Measurements from ENCODE around the gene FZD2.
"Not testable (repeated sequence)": the region's sequence is repeated elsewhere in the genome, so short reads cannot be mapped to it uniquely, and the experiment has no call there.

Gene FZD2

DNA sequence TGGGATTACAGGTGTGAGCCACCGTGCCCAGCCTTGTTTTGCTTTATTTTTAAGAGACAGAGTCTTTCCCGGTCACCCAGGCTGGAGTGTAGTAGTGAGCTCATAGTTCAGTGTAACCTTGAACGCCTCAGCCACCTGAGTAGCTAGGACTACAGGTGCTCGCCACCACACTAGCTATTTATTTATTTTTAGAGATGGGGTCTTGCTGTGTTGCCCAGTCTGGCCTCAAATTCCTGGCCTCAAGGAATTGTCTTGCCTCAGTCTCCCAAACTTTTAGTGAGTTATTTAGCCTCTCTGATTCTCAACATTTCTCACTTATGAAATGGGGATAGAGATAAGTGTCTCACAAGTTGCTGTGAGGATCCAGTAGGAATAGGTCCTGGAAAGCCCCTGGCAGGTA, 21.7 kb downstream of the FZD2 start:
- DNase-seq: no peak

DNA sequence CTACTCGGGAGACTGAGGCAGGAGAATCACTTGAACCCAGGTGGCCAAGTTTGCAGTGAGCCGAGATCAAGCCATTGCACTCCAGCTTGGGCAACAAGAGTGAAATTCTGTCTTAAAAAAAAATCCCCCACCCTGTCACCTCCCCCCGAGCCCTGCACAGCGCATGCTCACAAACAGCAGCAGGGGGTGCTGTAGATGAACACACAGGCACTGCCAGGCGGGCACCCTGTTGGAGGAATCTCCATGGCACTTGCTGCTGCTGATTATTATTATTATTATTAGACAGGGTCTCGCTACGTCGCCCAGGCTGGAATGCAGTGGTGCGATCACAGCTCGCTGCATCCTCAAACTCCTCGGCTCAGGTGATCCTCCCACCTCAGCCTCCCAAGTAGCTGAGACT, 24.6 kb downstream of the FZD2 start:
- peak; percentile 16 for DNase-seq

DNA sequence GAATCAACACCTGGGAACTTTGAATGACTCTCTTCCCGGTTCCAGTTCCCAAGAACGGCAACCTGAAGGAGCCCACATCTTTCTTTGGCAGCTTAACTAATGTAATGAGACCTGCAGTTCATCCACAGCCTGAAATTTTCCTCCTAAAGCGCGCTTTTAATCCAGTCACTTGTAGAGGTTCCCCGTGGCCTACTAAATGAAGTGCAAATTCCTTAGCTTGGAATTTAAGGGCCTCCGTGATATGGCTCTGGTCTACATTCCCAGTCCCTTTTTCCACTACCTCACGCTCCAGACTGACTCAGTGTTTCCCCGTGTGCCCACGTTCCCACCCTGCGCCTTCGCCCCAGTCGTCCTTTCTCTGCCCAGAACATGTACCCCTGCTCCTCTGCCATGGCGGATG, 27.2 kb downstream of the FZD2 start:
- DNase-seq: no peak

DNA sequence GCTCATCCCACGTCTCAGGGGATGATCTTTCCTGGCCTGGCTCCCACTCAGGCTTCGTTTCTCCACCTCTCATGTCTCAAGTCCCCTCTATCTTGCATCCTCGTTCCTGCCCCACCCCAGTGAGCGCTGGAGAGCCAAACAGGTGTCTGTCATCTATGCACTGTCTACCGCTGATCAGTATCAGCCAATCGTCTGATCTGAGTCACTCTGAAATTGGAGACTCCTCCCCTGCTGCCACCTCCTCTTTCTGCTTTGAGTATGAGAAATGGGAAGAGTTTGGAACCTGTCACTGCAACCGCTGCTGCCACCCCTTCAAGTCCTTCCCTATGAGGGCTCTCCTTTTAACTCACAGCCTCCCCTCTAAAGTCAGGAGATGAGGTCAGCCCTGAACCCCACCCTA, 28.0 kb downstream of the FZD2 start:
- no peak for DNase-seq

DNA sequence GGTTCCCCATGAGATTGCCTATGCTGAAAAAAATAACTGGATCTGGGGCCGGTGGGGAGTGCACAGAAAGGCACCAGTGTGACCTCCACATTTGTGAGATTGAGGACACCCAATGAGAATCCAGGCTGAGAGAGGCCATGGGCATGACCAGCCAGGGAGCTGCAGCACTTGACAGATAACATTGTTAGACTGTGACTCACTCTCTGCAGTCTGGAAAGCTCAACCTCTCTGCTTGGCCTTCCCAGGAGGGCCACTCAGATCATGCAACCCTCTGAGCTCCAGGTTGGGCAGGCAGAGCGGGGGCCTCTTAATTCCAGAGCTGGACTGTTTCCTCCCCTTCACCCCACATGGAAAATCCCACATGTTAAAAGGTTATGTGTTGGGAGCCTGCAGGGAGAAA, 30.1 kb downstream of the FZD2 start:
- no peak for DNase-seq

DNA sequence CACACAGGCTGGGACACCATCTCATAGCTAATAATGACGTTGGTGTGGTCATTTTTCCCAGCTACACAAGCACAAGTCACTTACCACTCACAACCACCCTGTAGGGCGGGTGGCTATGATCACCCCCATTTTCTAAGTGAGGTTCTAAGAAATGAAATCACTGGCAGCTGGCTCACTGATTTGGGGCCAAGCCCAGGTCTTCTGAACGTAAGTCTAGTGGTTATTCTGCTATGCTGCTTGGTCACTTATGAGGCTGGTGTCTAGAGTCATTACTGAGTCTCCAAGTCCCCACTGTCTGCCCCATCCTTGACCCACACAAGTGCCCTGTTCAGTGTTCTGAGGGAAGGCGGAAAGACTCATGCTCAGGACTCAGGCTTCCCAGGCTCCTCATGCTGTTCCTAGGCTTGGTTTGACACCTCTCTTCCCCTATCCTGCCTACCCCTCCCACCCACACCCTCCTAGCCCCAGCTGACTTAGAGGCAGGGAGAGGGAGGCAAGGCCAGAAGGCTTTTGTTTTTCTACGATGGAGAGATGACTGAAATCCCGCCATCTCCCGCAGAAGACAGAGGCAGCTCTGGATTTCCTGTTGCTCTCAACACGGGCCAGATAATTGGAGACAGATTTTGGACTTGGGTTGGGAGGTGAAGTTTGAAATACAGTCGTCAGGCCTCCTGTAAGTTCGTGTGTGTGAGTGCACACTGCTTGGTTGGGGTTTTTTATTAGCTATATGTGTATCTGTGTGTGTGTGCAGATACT, 32.2 kb downstream of the FZD2 start:
- no peak for DNase-seq

DNA sequence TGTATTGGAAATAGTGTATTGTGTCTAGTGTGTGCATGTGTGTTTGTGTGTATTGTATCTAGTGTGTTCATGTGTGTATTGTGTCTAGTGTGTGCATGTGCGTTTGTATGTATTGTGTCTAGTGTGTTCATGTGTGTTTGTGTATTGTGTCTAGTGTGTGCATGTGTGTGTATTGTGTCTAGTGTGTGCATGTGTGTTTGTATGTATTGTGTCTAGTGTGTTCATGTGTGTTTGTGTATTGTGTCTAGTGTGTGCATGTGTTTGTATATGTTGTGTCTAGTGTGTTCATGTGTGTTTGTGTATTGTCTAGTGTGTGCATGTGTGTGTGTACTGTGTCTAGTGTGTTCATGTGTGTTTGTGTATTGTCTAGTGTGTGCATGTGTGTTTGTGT, 32.8 kb downstream of the FZD2 start:
- not testable (repeated sequence) for DNase-seq

DNA sequence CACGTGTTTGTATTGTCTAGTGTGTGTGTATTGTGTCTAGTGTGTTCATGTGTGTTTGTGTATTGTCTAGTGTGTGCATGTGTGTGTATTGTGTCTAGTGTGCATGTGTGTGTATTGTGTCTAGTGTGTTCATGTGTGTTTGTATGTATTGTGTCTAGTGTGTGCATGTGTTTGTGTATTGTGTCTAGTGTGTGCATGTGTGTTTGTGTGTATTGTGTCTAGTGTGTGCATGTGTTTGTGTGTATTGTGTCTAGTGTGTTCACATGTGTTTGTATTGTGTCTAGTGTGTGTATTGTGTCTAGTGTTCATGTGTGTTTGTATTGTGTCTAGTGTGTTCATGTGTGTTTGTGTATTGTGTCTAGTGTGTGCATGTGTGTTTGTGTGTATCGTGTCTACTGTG, 33.5 kb downstream of the FZD2 start:
- DNase-seq: not testable (repeated sequence)

DNA sequence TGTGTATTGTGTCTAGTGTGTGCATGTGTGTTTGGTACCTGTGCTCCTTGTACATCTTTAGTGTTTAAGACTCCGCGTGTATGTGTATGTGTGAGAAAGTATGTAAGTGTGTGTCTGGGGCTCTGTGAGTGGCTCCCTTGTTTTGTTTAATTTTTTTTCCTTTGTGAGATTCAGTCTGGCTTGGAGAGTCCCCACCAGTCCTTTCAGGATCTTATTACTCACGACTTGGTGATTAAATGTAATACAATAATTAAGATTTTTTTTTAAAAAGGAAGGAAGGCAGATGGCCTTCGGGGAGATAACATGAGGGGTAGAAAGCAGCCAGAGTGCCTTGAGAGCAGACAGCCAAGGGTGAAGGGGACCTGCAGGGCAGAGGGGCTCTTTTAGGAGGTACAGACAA, 33.9 kb downstream of the FZD2 start:
- DNase-seq: no peak

DNA sequence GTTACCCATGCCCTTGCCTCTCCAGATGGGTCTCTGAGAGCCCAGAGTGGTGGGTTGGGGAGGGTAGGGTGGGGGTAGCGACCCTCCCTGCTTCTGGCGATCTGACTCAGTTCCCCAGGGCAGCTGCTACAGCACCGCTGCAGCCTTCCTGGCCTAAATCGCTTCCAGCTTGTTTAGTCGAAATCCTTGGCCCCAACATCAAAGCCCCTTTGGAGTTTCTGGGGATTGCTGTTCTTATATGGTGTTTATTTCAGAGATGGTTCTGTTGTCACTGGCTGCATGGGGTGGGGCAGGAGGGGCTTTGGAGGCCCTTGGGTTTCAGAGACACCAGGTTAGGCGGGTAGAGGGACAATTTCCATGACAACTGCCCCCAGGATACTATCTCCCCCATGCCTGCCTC, 35.9 kb downstream of the FZD2 start:
- no peak for DNase-seq

DNA sequence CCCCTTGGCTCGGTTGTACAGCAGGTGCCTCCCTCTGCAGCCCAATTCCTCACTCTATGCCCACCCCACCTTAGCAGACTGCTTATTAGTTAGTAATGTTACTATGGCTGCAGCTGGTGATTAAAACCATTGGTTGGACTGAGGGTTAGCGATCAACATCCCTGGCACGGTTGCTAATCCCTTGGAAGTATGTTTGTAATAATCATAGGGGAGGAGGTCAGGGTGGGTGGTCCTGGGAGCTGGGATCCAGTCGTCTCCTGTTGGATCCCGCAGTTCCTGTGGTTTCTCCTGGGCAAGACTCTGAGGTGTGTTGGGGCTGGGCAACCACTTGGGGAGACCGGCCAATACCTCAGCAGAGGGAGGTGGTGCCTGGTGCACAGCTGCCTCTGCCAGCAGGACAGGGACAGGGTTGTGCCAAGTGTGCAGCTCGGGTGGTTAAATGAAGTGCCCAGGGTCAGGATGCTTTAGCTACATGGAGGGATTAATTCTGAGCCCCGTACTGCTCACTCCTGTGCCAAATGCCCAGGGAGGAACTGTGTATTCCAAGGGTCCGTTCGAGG, 38.0 kb downstream of the FZD2 start:
- no peak for DNase-seq

DNA sequence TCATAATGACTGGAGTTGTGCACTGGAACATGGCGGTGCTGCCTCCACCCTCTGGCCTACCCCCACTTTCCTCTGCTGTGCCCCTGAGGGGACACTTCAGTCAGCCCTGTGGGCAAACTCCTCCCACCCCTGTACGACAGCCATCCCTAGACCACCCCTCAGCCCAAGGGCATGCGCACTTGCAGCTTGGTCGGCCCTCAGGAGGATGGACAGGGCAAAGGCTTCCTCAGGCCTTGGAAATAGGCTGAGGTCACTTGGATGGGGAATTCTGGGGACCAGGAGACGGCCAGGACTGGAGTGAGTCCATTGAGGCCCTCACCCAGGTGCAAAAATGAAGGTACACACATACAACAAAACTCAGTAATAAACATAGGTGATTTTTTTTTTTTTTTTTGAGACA, 41.0 kb downstream of the FZD2 start:
- DNase-seq: no peak

DNA sequence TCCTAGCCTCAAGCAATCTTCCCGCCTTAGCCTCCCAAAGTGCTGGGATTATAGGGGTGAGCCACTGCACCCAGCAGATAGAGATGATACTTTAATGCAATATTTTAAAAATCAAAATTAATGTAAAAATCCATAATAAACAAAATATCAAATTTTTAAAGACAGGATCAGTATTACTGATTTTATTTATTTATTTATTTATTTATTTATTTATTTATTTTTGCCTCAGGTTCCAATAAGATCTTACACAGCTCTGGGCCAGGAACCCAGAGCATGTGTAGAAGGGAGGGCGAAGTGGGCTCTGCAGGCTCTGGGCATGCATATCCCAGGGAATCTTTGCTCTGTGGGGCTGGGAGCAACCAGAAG, 41.6 kb downstream of the FZD2 start:
- DNase-seq: no peak

DNA sequence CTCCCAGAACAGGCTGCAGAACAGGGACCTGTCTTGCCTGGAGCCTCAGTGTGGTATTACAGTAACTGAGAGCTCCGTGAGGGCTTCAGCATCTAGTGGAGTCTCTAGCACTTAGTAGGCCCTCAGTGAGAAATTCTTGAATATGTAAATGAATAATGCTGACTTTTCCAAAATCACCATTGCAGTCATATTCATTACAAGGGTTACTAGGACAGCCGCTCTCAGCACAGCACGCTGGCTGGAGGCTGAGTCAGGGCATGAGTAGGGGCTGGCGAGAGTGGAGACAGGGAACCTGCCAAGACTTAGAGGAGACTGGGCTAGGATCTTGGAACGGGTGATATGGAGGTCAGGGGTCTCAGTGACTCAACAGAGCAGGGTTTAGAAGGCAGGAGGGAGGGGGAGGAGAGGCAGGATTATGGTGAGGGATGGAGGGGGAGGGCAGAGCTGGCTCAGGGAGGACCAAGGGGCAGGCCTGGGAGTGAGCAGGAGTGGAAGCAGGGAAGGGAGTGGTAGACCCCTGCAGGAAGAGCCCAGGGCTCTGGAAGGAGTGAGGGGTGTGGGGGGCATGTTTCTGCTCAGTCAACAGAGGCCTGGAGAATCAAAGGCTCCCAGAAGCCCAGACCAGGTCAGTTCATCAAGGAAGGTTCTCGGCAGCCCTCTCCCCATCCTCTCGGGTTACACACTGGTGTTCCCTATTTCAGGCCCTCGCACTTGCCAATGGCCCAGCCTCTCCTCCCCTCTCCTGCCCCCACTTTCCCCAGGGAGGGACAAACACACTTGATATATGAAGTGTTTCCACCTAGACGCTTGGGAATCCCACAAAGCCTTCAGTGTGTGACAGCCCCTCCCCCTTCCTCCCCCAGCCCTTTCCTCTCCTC, 42.3 kb downstream of the FZD2 start:
- no peak for DNase-seq

DNA sequence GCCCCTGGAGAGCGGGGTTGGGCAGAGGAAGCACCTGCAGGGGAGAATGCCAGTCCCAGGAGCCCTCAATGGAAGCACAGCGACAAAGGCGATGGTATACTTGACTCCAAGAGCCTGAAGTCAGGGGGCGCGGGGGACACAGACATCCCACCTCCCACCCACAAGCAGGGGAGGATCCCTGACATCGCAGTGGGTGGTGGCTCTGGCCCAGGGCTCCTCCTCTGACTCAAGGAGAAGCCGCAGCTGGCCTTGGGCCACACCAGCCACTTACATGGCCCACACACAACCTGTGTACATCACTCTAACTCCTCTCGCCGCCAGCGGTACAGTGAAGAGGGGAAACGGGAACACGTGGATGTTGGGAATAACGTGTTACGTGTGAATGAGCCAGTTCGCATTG, 44.3 kb downstream of the FZD2 start:
- DNase-seq: no peak

DNA sequence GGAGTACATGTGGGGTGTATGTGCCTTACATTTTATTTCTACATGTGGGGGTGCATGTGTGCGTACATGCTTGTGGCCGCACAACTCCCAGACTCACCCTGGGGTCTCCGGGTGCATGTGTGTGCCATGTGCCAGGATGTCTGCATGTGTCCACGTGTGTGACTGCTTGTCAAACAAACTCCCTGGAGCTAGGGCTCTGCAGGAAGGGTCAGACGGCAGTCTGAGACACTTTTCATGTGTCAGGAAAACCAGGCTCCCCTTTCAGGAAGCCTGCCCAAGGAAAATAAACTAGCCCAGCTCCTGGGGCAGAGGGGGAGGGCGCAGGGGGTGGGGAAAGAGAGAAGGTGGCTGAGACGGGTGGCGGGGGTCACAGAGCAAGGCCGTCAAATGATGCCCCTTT, 44.7 kb downstream of the FZD2 start:
- no peak for DNase-seq

DNA sequence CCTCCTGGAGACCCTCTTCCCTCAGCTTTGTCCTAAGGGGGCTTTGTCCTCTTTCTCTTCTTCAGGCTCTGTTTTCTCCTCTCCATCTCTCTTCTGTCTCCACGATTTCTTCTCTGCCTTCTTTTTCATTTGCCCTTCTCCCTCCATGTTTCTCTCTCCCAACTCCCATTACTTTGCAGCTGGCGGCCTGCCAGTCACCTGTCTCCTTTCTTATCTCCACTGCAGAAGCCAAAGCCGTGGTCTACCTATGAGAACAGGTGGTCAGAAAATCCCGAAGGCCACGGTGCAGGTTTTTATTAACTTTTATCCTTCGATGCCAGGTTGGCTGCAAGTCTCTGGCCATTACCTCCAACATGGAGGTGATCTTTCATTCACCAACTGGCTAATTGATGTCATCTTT, 45.1 kb downstream of the FZD2 start:
- no peak for DNase-seq

DNA sequence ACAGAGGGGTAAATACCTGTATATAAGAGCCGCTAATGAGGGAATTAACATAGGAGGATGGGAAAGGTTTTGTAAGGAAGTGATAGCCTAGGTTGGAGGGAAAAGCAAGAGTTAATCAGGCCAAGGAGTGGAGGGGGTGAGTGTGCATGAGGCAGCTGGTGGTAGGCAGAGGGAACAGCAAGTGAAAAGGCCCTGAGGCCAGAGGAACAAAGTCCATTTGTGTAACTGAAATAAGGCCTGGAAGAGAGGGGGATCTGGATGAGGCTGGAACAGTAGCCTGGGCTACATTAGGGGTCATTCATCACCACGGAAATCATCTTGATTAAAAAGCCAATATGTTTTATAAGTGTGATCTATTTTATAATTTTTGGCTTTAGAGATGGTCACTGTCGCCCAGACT, 45.7 kb downstream of the FZD2 start:
- no peak for DNase-seq

DNA sequence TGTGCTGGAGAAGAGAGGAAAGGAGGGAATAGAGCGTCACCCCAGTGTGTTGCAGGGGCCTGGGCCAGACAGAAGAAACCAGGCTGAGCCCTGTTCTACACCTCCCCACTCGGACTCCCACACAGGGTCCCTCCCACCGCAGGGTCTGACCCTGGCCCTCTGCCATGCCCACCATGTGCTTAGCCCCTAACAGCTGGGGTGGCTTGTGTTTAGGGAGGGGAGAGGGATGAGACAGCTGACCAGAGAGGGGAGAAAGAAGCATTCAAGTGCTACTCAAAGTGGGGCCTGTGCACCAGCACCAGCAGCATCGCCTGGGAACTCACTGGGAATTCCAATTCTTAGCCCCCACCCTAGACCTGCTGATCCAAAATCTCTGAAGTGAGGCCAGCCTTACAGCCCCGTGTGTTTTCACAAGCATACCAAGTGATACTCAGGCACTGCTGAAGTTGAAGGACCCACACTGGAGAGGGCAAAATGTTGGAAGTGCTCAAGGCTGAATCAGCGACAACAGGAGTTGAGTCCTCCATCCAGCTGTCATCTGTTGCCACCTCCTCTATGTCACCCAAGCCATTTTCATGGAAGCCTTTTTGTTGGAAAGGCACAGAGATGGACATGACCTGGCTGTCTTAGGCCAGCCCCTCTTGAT, 47.0 kb downstream of the FZD2 start:
- no peak for DNase-seq

DNA sequence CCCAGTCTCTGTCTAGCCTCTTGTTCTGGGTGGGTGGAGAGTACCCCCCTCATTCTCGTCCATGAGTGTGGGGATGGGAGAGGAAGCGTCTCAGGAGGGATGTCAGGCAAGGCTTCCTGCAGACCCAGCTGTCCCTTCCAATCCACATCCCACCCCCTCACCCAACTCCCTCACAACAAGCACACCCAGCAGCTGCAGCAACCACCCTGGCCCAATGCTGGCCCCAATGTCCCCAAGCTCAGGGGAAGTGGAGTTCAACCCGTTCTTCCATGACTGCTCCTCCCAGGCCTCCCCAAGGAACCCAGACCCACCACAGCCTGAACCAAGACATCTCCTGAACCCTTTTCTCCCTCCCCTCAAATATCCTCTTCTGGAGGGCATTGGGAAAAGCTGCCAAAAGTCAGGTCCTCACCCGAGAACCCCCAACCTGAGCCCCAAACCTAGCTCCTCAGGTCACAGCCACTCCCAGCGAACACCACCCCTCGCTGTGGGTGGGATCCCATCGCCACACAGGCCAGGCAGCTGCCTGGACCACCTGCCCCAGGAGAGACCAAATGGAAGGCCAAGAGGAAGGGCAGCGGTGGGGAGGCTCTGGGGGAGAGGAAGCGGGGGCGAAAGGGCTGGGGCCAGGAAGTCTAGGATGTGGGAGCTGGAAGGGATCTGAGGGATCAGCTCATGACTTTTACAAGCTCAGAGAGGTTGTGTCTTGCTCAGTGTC, 47.6 kb downstream of the FZD2 start:
- DNase-seq: no peak

DNA sequence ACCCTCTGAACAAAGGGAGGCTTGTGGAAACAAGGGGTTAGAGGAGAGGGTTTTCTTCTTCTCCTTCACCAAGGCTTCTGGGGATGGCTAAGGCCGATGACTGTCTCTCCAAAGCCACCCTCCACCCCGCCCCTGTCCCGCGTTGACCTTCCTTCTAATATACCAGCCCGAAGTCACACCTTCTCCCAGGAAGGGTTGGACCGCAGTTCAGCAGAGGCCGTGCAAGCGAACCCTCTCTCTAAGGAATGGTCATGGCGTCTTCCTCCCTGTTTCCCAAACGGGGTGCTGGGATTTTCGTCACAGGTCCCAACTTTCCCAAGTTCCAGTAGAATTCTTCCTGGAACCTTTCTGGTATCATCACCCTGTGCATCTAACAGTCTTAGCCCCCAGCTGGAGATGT, 49.4 kb downstream of the FZD2 start:
- DNase-seq: no peak

DNA sequence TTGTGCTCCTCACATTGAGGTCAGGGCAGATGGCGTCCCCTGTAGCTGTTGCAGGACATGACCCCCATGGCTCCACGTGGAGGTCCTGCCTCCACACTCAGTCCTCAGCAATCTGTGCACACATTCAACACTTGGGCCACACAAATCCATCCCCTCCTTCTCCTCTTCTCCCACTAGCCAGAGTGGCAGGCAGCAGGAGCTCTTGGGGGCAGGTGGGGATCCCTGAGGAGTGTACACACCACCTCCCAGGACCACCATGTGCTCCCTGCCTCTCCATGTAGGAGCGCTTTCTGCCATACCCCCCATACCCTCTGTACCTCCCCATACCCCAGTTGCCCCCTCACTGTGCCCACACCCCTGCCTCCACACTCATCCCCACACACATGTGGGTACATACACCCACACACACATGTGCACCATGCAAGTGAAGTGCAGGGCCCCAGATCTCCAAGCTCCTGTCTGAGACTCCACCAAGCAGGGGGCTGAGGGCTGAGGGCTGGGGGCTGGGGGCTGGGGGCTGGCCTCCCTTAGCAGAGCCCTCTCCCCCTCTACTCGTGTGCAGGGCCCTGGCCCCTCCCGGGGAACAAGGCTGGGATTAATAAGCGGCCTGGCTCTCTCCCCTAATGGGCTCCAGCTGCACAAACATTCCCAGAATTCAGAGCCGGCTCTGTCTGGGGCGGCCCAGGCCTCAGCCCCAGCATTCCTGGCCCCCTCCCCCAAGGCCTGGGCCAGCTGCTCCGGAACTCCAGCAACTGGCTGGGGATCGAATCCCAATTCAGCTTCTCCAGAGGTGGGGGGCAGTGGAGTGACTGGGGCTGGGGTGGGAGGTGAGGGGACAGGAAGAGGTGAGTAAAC, 50.8 kb downstream of the FZD2 start:
- peak; percentile 93 to 94 for DNase-seq

Data from SHP77 (cell line).